ENCODE data around the gene CHRNE. TPM values are rescaled to one million over a fixed set of nuclear protein-coding genes. Genes with fewer than 3 reads are reported as not detected.

The CHRNE gene
- total and polyA plus RNA-seq, 2 of the 13 experiments (the other 11 are each of a cell fraction or from before 2014, with no cell fraction given): 0.53 to 0.59 TPM

DNA sequence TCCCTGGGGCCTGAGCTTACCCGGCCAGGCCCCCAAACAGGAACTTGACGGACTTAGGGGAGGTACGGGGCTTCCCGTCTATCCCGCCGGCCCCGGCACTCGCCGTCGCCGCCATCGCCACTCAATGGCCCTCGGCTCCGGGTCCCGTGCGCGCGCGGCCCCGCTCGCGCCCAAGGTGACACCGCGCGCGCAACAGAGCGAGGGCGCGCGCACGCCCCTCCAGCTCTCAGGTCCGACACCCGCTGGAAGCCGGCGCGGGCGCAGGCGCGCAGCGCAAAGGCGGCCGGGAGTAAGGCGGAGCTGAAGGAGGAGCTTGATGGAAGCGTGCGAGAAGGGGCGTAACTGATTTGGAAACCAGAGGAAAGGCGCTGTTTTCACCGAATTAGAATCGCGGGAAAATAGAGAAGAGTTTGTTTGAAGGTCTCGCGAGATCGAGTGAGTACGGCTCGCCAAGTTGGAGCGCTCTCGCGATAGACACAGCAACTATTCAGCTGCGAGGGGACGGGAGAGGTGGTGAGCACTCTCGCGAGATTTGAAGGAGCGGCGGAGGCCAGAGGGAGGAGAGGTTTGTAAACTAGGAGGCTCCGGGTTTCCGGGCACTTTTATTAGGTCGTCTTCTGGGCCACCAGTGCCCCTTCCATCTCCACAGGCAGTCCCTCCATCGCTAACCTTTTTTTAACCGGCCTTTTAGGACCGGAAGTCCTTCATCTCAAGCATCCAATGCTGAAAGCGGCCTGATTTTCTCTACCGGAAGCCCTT lies 37.1 kb upstream of the CHRNE start, which contains the start of the genes RNF167 and SLC25A11 (continued):
- TF ChIP-seq XRCC5 (optimal IDR thresholded peaks at IDR 0.05; ENCODE audit: low read length): peak; percentile 46
- TF ChIP-seq ZMYM4 (CRISPR knock-in tag; IDR thresholded peaks at IDR 0.05): peak; percentile 54; the same call in 1 of the 2 replicates
- 0 out of 2 replicates have a peak, but pooled peaks have one; percentile 28 for TF ChIP-seq ZSCAN20 (CRISPR knock-in tag; IDR thresholded peaks at IDR 0.05; ENCODE audit: borderline replicate concordance)

GRCh38 chr17:4939546-4939795 lies 36.6 kb upstream of the CHRNE start:
- H3K4me3 ChIP-seq (replicated peaks in 1 of 3; ENCODE audit: insufficient read depth in 1 of 3, low read depth in 2 of 3, low read length in 3 of 3): peak overlapping the region; percentile 73 to 97 (median 93)
- no peaks in the 10 kb centered on the region for H3K9me3 ChIP-seq (ENCODE audit: low read length)
- H3K9ac ChIP-seq (ENCODE audit: insufficient read depth, low read depth, low read length): peak overlapping the region; percentile 95
- no peak for DNase-seq (ENCODE audit: low spot score)
- CTCF ChIA-PET (ENCODE audit: low intra/inter-chr PET ratio, low total read pairs): no interaction called here
- intact Hi-C loops (cut with micrococcal nuclease; ENCODE audit: unreplicated experiment) (no loop called here), in situ Hi-C loops (cut with HindIII; ENCODE audit: extremely low pct_ligation_motif_present, low pct_unique_long_range_greater_than_20kb) (no loop called here)
- BruUV-seq (replicated peaks): no TSS peak
- peak overlapping the region; percentile 98 for H3K4me2 ChIP-seq (ENCODE audit: low read depth, low read length)
- WGBS (ENCODE audit: low lambda C conversion rate): 0% methylated on average over 4 of the region's 16 CpGs
- 0 out of 2 replicates have a peak, but pooled peaks cover 2% of the 10 kb centered on the region for H4K20me1 ChIP-seq (ENCODE audit: insufficient read depth, low read length)
- FAIRE-seq: no peak
- H3K27me3 ChIP-seq (ENCODE audit: control insufficient read depth in 1 of 2, insufficient read depth in 2 of 2, low read length in 2 of 2): no peaks in the 10 kb centered on the region; a peak in 1 of 5 replicates
- ATAC-seq: peak; percentile 13; the same call in 2 of the 3 replicates
- H3K4me1 ChIP-seq (ENCODE audit: insufficient read depth, low read length): peaks cover 28% of the 10 kb centered on the region
- peaks cover 40% of the 10 kb centered on the region for H3K79me2 ChIP-seq (ENCODE audit: insufficient read depth, low read length)
- H3K27ac ChIP-seq (ENCODE audit: extremely low read length, insufficient read depth, low read length): peak overlapping the region; percentile 96
- POLR2A ChIA-PET: interaction anchor here (0.8 to 3.9 kb wide), 27 partner anchors 8 to 403 kb away, joined by 3 to 201 read pairs (median 6); partner anchors contain the start of genes ARRB2, CAMTA2, ENO3 and GLTPD2
- peaks cover 8 to 27% of the 10 kb centered on the region in 2 experiments for H3K36me3 ChIP-seq (replicated peaks in 1 of 2; ENCODE audit: control insufficient read depth in 1 of 2, insufficient read depth in 2 of 2, low read length in 2 of 2)
- H2AFZ ChIP-seq (ENCODE audit: low read length): no peak overlapping the region
- peak; percentile 36; the same call in 1 of the 2 replicates for TF ChIP-seq ISL2 (CRISPR knock-in tag; IDR thresholded peaks at IDR 0.05)
- TF ChIP-seq MLLT10 (CRISPR knock-in tag; IDR thresholded peaks at IDR 0.05): no peak
- no peak for TF ChIP-seq NFE2L1 (CRISPR knock-in tag; IDR thresholded peaks at IDR 0.05; ENCODE audit: borderline replicate concordance)
- no peak for TF ChIP-seq HNF4A (CRISPR knock-in tag; IDR thresholded peaks at IDR 0.05)
- 0 out of 2 replicates have a peak, but pooled peaks have one; percentile 43 for TF ChIP-seq ZNF670 (CRISPR knock-in tag; IDR thresholded peaks at IDR 0.05; ENCODE audit: borderline replicate concordance)
- TF ChIP-seq CEBPG (CRISPR knock-in tag; IDR thresholded peaks at IDR 0.05): 0 out of 2 replicates have a peak, but pooled peaks have one; percentile 9
- 0 out of 2 replicates have a peak, but pooled peaks have one; percentile 45 for TF ChIP-seq PRDM15 (CRISPR knock-in tag; IDR thresholded peaks at IDR 0.05)
- TF ChIP-seq ZSCAN20 (CRISPR knock-in tag; IDR thresholded peaks at IDR 0.05; ENCODE audit: borderline replicate concordance): peak; percentile 45; the same call in 1 of the 2 replicates
- TF ChIP-seq ZBTB37 (CRISPR knock-in tag; IDR thresholded peaks at IDR 0.05): 0 out of 2 replicates have a peak, but pooled peaks have one; percentile 17
- TF ChIP-seq ZEB1 (IDR thresholded peaks at IDR 0.05; ENCODE audit: insufficient replicate concordance, low read depth): peak; percentile 48
- TF ChIP-seq HDAC1 (CRISPR knock-in tag; IDR thresholded peaks at IDR 0.05): peak; percentile 67; the same call in 1 of the 2 replicates
- peak; percentile 68; the same call in 1 of the 2 replicates for TF ChIP-seq CEBPB (IDR thresholded peaks at IDR 0.05; ENCODE audit: borderline replicate concordance, low read depth, low read length)
- 0 out of 2 replicates have a peak, but pooled peaks have one; percentile 0 for TF ChIP-seq ZNF746 (CRISPR knock-in tag; IDR thresholded peaks at IDR 0.05)
- TF ChIP-seq TSC22D2 (CRISPR knock-in tag; IDR thresholded peaks at IDR 0.05; ENCODE audit: borderline replicate concordance): no peak
- TF ChIP-seq AGO2 (optimal IDR thresholded peaks at IDR 0.05; ENCODE audit: low read depth, low read length): peak; percentile 83
